ENCODE measurements around the gene ADD2.

The ADD2 gene

GRCh38 chr2:70676301-70677035 is 91.5 kb downstream of the ADD2 start:
- Histone ChIP-seq H3K27ac (ENCODE audit: poor library complexity, severe bottlenecking) (no peak overlapping the region), H3K4me3 (ENCODE audit: severe bottlenecking) (no peak overlapping the region), H3K36me3 (ENCODE audit: low read depth) (no peaks in the 10 kb centered on the region), H3K9me3 (ENCODE audit: severe bottlenecking) (no peaks in the 10 kb centered on the region), H3K4me1 (ENCODE audit: insufficient read depth, poor library complexity, severe bottlenecking) (no peaks in the 10 kb centered on the region), H3K27me3 (ENCODE audit: insufficient read depth, poor library complexity, severe bottlenecking) (no peaks in the 10 kb centered on the region)
- ATAC-seq (ENCODE audit: low read depth), result no peak
- no peak for TF ChIP-seq CTCF (IDR thresholded peaks at IDR 0.05; ENCODE audit: poor library complexity, severe bottlenecking)
- no peak for DNase-seq (ENCODE audit: low spot score)

DNA sequence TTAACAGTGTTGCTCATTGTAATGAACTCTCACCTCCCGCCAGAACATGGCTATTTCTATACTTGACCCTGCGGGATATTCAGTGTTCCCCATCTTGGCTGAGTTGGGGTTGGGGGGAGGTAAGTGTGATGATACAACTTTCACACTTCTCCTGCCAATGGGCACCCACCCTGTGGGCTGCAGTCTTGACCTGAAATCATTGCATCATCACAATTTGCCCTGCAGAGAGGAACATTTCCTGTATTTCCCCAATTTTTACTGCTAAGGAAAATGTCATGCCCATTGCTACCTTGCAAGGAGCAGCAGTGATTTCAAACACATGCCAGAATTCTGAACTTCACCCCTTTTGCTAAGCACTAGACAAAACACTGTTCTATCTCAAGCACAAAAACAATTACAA is 92.1 kb downstream of the ADD2 start:
- H3K9me3 ChIP-seq (ENCODE audit: severe bottlenecking), result no peaks in the 10 kb centered on the region
- TF ChIP-seq CTCF (IDR thresholded peaks at IDR 0.05; ENCODE audit: poor library complexity, severe bottlenecking), result no peak
- H3K4me1 ChIP-seq (ENCODE audit: insufficient read depth, poor library complexity, severe bottlenecking), result no peaks in the 10 kb centered on the region
- no peak for DNase-seq (ENCODE audit: low spot score)
- H3K27me3 ChIP-seq (ENCODE audit: insufficient read depth, poor library complexity, severe bottlenecking), result no peaks in the 10 kb centered on the region
- no peaks in the 10 kb centered on the region for H3K36me3 ChIP-seq (ENCODE audit: low read depth)
- no peak overlapping the region for H3K27ac ChIP-seq (ENCODE audit: poor library complexity, severe bottlenecking)
- no peak for ATAC-seq (ENCODE audit: low read depth)
- H3K4me3 ChIP-seq (ENCODE audit: severe bottlenecking), result no peak overlapping the region

- ATAC-seq (ENCODE audit: low read depth) (no peak), DNase-seq (ENCODE audit: low spot score) (no peak)
- no peak overlapping the region for H3K27ac ChIP-seq (ENCODE audit: poor library complexity, severe bottlenecking)
- H3K9me3 ChIP-seq (ENCODE audit: severe bottlenecking), result no peaks in the 10 kb centered on the region
- no peaks in the 10 kb centered on the region for H3K36me3 ChIP-seq (ENCODE audit: low read depth)
- H3K27me3 ChIP-seq (ENCODE audit: insufficient read depth, poor library complexity, severe bottlenecking), result no peaks in the 10 kb centered on the region
- no peak for TF ChIP-seq CTCF (IDR thresholded peaks at IDR 0.05; ENCODE audit: poor library complexity, severe bottlenecking)
- H3K4me1 ChIP-seq (ENCODE audit: insufficient read depth, poor library complexity, severe bottlenecking), result no peaks in the 10 kb centered on the region
- no peak overlapping the region for H3K4me3 ChIP-seq (ENCODE audit: severe bottlenecking)
Measured at GRCh38 chr2:70674636-70675430, 93.2 kb downstream of the ADD2 start.

DNA sequence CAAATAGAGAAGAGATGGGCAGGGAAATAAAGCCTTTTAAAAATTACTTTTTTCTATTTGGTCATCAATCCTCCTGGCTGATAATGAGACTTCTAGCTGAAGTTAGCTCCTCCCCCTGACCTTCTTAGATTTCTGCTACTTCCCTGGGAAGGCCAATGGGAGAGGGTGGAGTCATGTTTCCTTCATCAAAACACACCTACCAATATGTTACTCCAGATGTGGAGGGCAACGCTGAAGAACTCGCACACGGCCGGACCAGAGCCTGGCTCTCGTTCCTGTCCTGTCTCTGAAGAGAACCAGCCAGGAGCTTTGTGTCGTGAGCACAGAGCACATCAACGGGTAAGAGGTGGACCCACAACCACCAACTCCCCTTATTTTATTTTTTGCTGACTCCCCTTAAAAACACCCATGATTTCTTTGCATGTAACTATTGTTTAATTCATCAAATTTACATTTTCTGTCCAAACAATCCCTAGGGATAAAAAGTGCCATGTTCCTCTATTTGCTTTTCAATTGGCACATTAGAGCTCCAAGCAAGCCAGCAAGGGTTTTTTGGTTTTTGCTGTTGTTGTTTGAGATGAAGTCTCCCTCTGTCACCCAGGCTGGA is 94.9 kb downstream of the ADD2 start:
- no peak for DNase-seq (ENCODE audit: low spot score)
- Histone ChIP-seq H3K4me3 (ENCODE audit: severe bottlenecking) (no peak overlapping the region), H3K4me1 (ENCODE audit: insufficient read depth, poor library complexity, severe bottlenecking) (no peaks in the 10 kb centered on the region), H3K27me3 (ENCODE audit: insufficient read depth, poor library complexity, severe bottlenecking) (no peaks in the 10 kb centered on the region), H3K27ac (ENCODE audit: poor library complexity, severe bottlenecking) (no peak overlapping the region), H3K36me3 (ENCODE audit: low read depth) (no peaks in the 10 kb centered on the region), H3K9me3 (ENCODE audit: severe bottlenecking) (no peaks in the 10 kb centered on the region)
- no peak for TF ChIP-seq CTCF (IDR thresholded peaks at IDR 0.05; ENCODE audit: poor library complexity, severe bottlenecking)
- ATAC-seq (ENCODE audit: low read depth), result no peak
